Stimulated activated memory B cell treated with anti-CD40 and anti-IgM and Interleukin-4, amounts not matched to agents 10 μg/mL and 1 μg/mL and 100 μg/mL, for 72 hours (primary cell): ENCODE results near the gene PRAMEF15.
"Not testable (repeated sequence)": the region's sequence is repeated elsewhere in the genome, so short reads cannot be mapped to it uniquely, and the experiment has no call there.

Experiments
- ATAC-seq: fragments of 150-1000 bp; cut with Tn5 transposase; 2 replicates; pipeline ENCODE4 v1.10.0; 2021
- H3K27ac Mint-ChIP-seq: one replicate; pipeline ENCODE4 v1.8.0; 2022; ENCODE audit warnings: mild to moderate bottlenecking, mixed read lengths
- H3K27me3 Mint-ChIP-seq: one replicate; pipeline ENCODE4 v1.8.0; 2022; ENCODE audit warnings: mixed read lengths
- H3K36me3 Mint-ChIP-seq: one replicate; pipeline ENCODE4 v1.8.0; 2022; ENCODE audit warnings: mixed read lengths
- H3K4me1 Mint-ChIP-seq: one replicate; pipeline ENCODE4 v1.8.0; 2022; ENCODE audit warnings: mixed read lengths
- H3K4me3 Mint-ChIP-seq: one replicate; pipeline ENCODE4 v1.8.0; 2022; ENCODE audit warnings: mild to moderate bottlenecking, moderate library complexity, mixed read lengths
- H3K9me3 Mint-ChIP-seq: one replicate; pipeline ENCODE4 v1.8.0; 2022; ENCODE audit warnings: mixed read lengths

Gene PRAMEF15

DNA sequence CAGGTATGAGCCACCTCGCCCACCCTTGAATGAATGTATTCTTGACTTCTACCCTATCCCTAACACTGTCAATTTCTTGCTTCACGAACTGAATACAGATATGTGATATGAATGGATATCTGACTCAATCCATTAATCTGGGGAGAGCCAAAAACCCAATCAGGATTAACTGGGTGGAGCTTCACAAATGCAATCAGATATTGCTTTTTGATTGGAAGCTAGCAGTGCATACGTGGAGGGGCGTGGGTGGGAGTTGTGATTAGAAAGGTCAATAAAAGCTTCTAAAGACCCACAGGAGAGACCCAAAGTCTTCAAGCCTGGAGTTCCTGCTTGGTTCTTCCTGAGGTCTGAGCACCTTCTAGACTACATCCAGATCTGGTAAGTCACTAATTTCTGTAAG is at the start of gene PRAMEF15:
Gene PRAMEF15 (plus strand): TSS at position 301 of the 400 bp plus-strand sequence. CDS start 2,827 bp downstream, outside the sequence.
- H3K9me3 Mint-ChIP-seq, ATAC-seq, H3K4me3 Mint-ChIP-seq, H3K27ac Mint-ChIP-seq, H3K27me3 Mint-ChIP-seq, H3K36me3 Mint-ChIP-seq, H3K4me1 Mint-ChIP-seq: not testable (repeated sequence)

DNA sequence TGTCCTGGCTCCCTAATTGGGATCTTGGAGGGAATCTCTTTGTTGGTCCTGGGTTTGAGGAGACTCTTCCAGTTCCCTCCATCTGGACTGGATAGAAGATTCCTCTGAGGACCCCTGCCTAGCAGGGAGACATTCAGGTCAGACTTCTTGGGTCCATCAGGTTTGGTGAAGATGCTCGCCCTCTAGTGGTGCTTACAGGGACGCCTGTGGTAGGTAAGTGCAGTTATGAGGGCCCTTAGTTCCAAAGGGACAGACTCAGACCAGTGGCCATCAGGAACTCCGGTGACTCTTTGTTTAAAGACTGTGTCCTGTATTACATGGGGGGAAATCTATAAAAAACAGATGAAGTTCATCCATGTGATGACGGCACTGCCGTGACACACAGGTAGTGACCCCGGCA is 38.4 kb upstream of the PRAMEF15 start:
- H3K36me3 Mint-ChIP-seq, H3K9me3 Mint-ChIP-seq, H3K27me3 Mint-ChIP-seq, H3K4me3 Mint-ChIP-seq, ATAC-seq, H3K4me1 Mint-ChIP-seq, H3K27ac Mint-ChIP-seq: not testable (repeated sequence)

DNA sequence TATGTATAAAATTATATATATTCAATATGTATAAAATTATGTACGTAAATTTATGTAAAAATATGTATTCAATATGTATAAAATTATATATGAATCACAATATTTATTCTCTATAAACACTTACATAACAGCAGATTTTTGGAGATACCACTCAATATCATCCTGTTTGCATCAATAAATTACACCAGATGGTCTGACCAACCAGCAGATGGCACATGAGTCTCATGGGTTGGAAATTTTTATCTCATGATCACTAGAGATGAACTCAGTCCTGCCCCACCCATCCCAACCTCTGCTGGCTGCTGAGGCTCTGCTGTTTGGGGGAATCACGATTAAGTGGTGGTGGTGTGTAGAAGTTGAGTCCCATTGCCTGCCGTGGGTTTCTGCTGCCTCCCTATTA is 35.8 kb upstream of the PRAMEF15 start:
- not testable (repeated sequence) for H3K9me3 Mint-ChIP-seq, H3K4me1 Mint-ChIP-seq

DNA sequence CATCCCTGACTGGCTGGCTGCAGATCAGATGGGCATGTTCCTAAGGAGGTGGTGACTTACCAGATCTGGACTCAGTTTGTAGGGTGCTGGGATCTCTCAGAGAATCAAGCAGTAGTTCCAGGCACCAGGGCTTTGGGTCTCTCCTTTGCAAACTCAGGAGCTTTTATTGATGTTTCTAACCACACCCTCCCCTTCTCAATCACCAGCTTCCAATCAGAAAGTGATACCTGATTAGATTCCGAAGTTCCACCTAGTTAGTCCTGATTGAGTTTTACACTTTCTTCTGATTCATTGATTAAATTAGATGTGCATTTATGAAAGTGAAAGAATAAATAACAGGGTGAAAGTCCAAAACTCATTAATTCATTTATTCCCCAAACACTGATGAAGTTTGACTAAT is 30.3 kb upstream of the PRAMEF15 start, which contains the start of gene PRAMEF8:
Gene PRAMEF8 (minus strand): TSS at position 101 of the 400 bp plus-strand sequence. CDS start 1,046 bp downstream, outside the sequence.
- not testable (repeated sequence) for H3K27me3 Mint-ChIP-seq, H3K9me3 Mint-ChIP-seq, ATAC-seq, H3K4me1 Mint-ChIP-seq, H3K27ac Mint-ChIP-seq, H3K36me3 Mint-ChIP-seq, H3K4me3 Mint-ChIP-seq

More for the DNA sequence above, 35.8 kb upstream of the PRAMEF15 start:
- H3K27me3 Mint-ChIP-seq, H3K27ac Mint-ChIP-seq, H3K36me3 Mint-ChIP-seq, ATAC-seq, H3K4me3 Mint-ChIP-seq: not testable (repeated sequence)

DNA sequence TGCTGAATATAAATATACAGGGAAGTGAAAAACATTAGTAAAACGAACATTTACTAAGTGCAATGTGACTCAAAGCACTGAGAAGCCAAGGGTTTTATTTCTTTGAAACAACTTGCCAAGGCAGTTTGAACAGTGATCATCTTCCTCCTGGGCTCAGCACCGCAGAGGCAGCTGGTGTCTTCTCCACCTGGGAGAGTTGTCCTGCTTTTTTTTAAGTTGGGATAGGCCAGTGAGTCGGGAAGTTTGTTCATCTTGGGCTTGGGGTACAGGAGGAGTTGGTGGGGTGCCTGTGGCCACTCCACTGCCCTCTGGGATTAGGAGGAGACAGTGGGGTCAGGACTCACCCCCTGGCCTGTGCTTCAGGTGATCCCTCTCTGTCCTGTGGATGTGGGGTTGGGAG is 26.4 kb upstream of the PRAMEF15 start:
- not testable (repeated sequence) for H3K9me3 Mint-ChIP-seq, H3K4me3 Mint-ChIP-seq, ATAC-seq, H3K27me3 Mint-ChIP-seq, H3K27ac Mint-ChIP-seq, H3K4me1 Mint-ChIP-seq, H3K36me3 Mint-ChIP-seq

DNA sequence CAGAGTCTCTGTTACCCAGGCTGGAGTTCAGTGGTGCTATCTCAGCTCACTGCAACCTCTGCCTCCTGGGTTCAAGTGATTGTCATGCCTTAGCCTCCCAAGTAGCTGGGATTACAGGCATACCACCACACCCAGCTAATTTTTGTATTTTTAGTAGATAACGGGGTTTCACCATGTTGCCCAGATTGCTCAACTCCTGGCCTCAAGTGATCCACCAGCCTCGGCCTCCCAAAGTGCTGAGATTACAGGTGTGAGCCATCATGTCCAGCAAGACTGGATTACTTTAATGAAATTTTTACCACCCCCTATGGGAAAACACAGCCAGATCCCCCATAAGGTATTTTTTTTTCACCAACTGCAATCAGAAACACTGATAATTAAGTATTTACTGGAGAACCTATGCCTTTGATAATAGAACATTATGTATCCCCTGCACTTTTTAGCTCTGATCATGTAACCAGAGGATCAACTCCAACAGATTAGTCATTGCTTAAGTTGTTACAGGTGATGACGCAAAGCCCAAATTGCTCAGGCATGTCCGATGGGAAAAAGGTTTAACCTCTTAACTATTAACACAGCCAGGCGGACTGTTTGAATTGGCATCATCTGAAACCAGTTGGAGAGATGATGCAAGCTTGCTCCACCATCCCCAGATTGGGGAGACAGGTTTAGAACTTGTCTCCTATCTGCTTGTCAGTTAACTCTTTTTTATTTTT is 18.0 kb upstream of the PRAMEF15 start:
- not testable (repeated sequence) for H3K9me3 Mint-ChIP-seq, H3K27me3 Mint-ChIP-seq, ATAC-seq, H3K36me3 Mint-ChIP-seq, H3K4me3 Mint-ChIP-seq, H3K27ac Mint-ChIP-seq, H3K4me1 Mint-ChIP-seq

DNA sequence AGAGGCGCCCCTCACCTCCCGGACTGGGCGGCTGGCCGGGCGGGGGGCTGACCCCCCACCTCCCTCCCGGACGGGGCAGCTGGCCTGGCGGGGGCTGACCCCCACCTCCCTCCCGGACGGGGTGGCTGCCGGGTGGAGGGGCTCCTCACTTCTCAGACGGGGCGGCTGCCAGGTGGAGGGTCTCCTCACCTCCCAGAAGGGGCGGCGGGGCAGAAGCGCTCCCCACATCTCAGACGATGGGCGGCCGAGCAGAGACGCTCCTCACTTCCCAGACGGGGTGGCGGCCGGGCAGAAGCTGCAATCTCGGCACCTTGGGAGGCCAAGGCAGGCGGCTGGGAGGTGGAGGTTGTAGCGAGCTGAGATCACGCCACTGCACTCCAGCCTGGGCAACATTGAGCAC is 16.7 kb upstream of the PRAMEF15 start:
- H3K4me1 Mint-ChIP-seq, H3K9me3 Mint-ChIP-seq, H3K27me3 Mint-ChIP-seq, ATAC-seq, H3K27ac Mint-ChIP-seq, H3K36me3 Mint-ChIP-seq, H3K4me3 Mint-ChIP-seq: not testable (repeated sequence)

DNA sequence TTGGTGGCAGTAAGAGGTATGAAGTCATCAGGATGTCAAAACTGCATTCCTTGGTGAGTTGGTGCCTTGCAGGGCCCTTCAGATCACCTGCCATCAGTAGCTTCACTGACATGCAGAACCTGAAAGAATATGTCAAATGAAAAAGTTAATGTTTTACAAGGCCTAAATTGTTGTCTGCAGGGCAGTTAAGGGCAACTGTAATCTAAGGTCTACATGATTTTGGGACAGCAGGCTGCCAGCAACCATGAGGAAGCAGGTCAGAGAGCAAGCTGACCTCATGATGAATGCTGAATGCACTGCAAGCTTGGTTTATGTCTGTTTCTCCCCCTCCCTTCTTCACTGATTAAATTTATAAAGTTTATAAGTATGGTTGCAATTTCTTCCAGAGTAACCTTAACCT is 13.2 kb upstream of the PRAMEF15 start:
- not testable (repeated sequence) for H3K4me1 Mint-ChIP-seq, H3K27me3 Mint-ChIP-seq, ATAC-seq, H3K27ac Mint-ChIP-seq, H3K36me3 Mint-ChIP-seq, H3K9me3 Mint-ChIP-seq, H3K4me3 Mint-ChIP-seq

DNA sequence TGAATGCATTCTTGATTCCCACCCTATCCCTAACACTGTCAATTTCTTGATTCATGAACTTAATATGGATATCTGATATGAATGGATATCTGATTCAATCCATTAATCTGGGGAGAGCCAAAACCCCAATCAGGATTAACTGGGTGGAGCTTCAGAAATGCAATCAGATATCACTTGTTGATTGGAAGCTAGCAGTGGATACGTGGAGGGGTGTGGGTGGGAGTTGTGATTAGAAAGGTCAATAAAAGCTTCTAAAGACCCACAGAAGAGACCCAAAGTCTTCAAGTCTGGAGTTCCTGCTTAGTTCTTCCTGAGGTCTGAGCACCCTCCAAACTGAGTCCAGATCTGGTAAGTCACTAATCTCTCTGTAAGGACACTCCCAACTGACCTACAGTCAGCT is 12.1 kb upstream of the PRAMEF15 start, which contains the start of gene PRAMEF33:
Gene PRAMEF33 (plus strand): TSS at position 301 of the 400 bp plus-strand sequence. CDS start 2,416 bp downstream, outside the sequence.
- H3K27me3 Mint-ChIP-seq, H3K4me3 Mint-ChIP-seq, H3K9me3 Mint-ChIP-seq, H3K36me3 Mint-ChIP-seq, H3K4me1 Mint-ChIP-seq, ATAC-seq, H3K27ac Mint-ChIP-seq: not testable (repeated sequence)

DNA sequence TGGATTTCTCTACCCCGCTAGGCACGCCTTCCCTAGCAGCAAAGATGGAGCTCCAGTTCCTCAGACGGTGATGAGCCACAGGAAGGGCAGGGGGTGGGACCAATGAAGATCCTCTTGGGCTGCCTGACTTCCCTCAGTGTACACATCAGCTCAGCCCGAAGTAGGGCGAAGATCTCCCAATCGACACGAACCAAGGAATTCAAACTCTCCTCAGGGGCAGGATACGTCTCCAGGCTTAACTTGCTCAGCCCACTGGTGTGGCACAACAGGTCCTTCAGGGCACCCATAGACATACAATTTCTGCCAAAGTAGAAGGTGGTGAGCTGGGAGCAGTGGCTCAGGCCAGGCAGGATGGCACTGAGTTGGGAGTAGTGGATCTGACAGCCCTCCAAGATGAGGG is 27.1 kb downstream of the PRAMEF15 start:
- not testable (repeated sequence) for H3K27ac Mint-ChIP-seq, H3K9me3 Mint-ChIP-seq, H3K4me3 Mint-ChIP-seq, ATAC-seq, H3K27me3 Mint-ChIP-seq, H3K4me1 Mint-ChIP-seq, H3K36me3 Mint-ChIP-seq

DNA sequence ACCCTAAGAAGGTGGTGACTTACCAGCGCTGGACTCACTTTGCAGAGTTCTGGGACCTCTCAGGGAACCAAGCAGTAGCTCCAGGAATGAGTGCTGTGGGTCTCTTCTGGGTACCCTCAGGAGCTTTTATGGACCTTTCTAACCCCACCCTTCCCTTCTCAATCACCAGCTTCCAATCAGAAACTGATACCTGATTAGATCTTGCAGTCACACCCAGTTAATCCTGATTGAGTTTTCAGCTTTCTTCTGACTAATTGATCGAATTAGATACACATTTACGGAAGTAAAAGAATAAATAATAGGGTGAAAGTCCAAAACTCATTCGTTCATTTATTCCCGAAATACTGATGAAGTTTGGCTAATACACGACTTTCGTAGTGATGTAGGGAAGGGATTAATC is 31.7 kb downstream of the PRAMEF15 start, which contains the start of gene PRAMEF14:
Gene PRAMEF14 (minus strand): TSS at position 101 of the 400 bp plus-strand sequence. CDS start 1,820 bp downstream, outside the sequence.
- H3K36me3 Mint-ChIP-seq, ATAC-seq, H3K4me3 Mint-ChIP-seq, H3K9me3 Mint-ChIP-seq, H3K27ac Mint-ChIP-seq, H3K4me1 Mint-ChIP-seq: not testable (repeated sequence)
- H3K27me3 Mint-ChIP-seq: peaks cover 17% of the 10 kb centered on the region

DNA sequence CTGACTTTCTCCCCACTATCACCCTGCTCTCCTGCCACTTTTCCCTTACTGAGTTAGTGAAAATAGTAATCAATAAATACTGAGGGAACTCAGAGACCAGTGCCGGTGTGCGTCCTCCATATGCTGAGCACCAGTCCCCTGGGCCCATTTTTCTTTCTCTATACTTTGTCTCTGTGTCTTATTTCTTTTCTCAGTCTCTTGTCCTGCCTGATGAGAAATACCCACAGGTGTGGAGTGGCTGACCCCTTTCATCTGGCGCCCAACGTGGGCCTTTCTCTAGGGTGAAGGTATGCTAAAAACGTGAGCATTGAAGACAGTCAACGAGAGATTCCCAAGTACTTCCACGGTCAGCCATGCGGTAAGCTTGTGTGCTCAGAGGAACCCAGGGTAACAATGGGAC is 38.1 kb downstream of the PRAMEF15 start:
- not testable (repeated sequence) for H3K36me3 Mint-ChIP-seq, H3K27me3 Mint-ChIP-seq, H3K4me3 Mint-ChIP-seq, H3K27ac Mint-ChIP-seq, H3K4me1 Mint-ChIP-seq, H3K9me3 Mint-ChIP-seq, ATAC-seq

DNA sequence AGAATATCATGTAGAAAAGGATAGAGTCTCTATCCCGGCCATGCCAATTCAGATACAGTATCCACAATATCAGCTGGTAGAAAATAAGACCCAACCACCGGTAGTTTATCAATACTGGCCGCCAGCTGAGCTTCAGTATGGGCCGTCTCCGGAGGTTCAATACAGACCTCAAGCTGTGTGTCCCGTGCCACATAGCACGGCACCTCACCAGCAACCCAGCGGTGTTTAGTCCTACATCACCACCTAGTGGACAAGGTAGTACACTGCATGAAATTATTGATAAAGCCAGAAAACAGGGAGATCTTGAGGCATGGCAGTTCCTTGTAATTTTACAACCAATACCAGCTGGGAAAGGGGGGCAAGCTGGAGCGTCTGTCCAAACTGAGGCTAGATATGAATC is 39.1 kb downstream of the PRAMEF15 start:
- H3K4me3 Mint-ChIP-seq, H3K9me3 Mint-ChIP-seq, H3K27me3 Mint-ChIP-seq, H3K27ac Mint-ChIP-seq, H3K36me3 Mint-ChIP-seq, H3K4me1 Mint-ChIP-seq, ATAC-seq: not testable (repeated sequence)

DNA sequence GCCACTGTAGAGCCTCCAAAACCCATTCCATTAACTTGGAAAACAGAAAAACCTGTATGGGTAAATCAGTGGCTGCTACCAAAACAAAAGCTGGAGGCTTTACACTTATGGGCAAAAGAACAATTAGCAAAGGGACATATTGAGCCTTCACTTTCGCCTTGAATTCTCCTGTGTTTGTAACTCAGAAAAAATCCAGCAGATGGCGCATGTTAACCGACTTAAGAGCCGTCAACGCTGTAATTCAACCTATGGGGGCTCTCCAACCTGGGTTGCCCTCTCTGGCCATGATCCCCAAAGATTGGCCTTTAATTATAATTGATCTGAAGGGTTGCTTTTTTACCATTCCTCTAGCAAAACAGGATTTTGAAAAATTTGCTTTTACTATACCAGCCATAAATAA is 41.4 kb downstream of the PRAMEF15 start:
- not testable (repeated sequence) for ATAC-seq, H3K27me3 Mint-ChIP-seq, H3K36me3 Mint-ChIP-seq, H3K27ac Mint-ChIP-seq, H3K4me1 Mint-ChIP-seq, H3K4me3 Mint-ChIP-seq, H3K9me3 Mint-ChIP-seq

DNA sequence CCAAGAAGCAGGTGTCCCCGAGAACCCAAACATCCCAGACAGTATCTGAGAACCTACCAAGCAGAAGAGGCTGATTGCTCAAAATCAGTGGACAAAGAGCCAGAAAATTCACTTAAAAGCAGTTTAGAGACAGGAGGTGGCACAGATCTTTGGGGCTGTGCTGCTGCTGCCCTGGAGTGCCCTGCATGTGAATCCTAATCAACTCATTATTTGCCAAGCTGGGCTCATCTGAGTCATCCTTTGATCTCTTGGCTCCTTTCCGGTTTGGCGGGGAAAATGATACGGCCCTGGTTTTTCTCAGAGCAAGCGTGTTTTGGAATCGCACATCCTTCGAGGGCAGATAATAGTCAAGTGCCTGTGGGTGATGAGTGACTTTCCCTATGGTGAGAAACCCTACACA is 47.0 kb downstream of the PRAMEF15 start:
- not testable (repeated sequence) for H3K27ac Mint-ChIP-seq, ATAC-seq, H3K9me3 Mint-ChIP-seq, H3K36me3 Mint-ChIP-seq, H3K4me1 Mint-ChIP-seq, H3K4me3 Mint-ChIP-seq, H3K27me3 Mint-ChIP-seq

DNA sequence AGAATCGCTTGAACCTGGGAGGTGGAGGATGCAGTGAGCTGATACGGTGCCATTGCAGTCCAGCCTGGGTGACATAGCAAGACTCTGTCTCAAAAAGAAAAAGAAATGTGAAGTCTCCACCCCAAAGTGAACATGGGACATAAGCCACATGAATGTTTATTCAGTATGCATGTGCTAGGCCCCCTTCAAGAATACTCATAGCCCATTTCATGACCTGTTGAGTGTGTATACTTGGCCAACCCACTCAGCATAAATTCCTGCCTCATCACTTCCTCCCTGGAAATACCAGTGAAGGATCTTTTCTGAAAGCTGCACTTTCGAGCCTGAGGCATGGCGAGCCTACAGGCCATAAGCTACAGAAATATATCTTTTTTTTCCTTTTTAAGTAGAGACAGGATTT is 49.5 kb downstream of the PRAMEF15 start:
- not testable (repeated sequence) for H3K4me3 Mint-ChIP-seq, H3K27me3 Mint-ChIP-seq, H3K36me3 Mint-ChIP-seq

More for the DNA sequence above, 49.5 kb downstream of the PRAMEF15 start:
- H3K4me1 Mint-ChIP-seq, H3K9me3 Mint-ChIP-seq, H3K27ac Mint-ChIP-seq, ATAC-seq: not testable (repeated sequence)
